K562 (cell line): ENCODE measurements around the gene COX19. TPM values are rescaled to one million over a fixed set of nuclear protein-coding genes. Genes with fewer than 3 reads are reported as not detected.
A peak's percentile ranks its signal among the peaks of the same experiment; 100 is the strongest.

Source experiments
- ATAC-seq: fragments of 200-7000 bp; cut with Tn5 transposase; 3 replicates; pipeline ENCODE4 v1.9.1; 2020; ENCODE audit warnings: moderate library complexity
- BruUV-seq: library from RNA; stranded (reverse); fragments of 400-500 nt; replicated peaks from 2 replicates; lab custom pipeline; 2021; lab: Mats Ljungman, UMichigan
- CTCF ChIA-PET: fragments of 300-600 bp; formaldehyde crosslinking; extraction: SDS; loops from one replicate; lab custom pipeline; 2021; ENCODE audit warnings: low intra/inter-chr PET ratio; lab: Yijun Ruan, JAX
- POLR2A ChIA-PET: fragments of 300-600, 350-650 bp; sonication (Branson Sonifier 250); formaldehyde crosslinking; extraction: SDS; loops from one replicate; lab custom pipeline; 2021; ENCODE audit warnings: antibody characterized with exemption, inconsistent platforms; lab: Yijun Ruan, JAX
- DNase-seq, 4 experiments: peaks; one replicate each; pipeline versions ENCODE4 v3.0.0 to v3.0.0-alpha.2; 2011 to 2018; ENCODE audit warnings: low spot score in 3 of 4, mixed read lengths in 3 of 4; ENCODE audit errors: extremely low read depth in 1 of 4
- FAIRE-seq: peaks from 2 replicates; lab custom pipeline; 2011; peaks lifted over from hg19 to GRCh38; lab: Jason Lieb, UNC
- H2AFZ ChIP-seq: 2 replicates; pipeline ENCODE4 v1.6.0; 2011; ENCODE audit warnings: low read depth, low read length, control low read depth, inconsistent platforms
- H3K27ac ChIP-seq: fragments of 200-600 bp; 3 replicates; pipeline ENCODE4 v1.8.0; 2011; ENCODE audit warnings: low read depth, mild to moderate bottlenecking, control low read depth, inconsistent platforms, low read length, moderate library complexity, mixed read lengths; ENCODE audit errors: extremely low read depth
- H3K27me3 ChIP-seq, 2 experiments: fragments of 300-600 bp in 1 of 2; 2 replicates in 1 of 2; 3 replicates in 1 of 2; pipeline versions ENCODE4 v1.6.0 to v1.8.0; 2011; ENCODE audit warnings: inconsistent platforms in 2 of 2, low read length in 2 of 2, mild to moderate bottlenecking in 1 of 2, mixed read lengths in 1 of 2, moderate library complexity in 1 of 2; ENCODE audit not compliant: control insufficient read depth in 2 of 2, insufficient read depth in 2 of 2
- H3K36me3 ChIP-seq: fragments of 300-600 bp; 3 replicates; pipeline ENCODE4 v1.8.0; 2011; ENCODE audit warnings: mild to moderate bottlenecking, low read length, inconsistent platforms; ENCODE audit not compliant: control insufficient read depth, insufficient read depth
- H3K4me1 ChIP-seq, 2 experiments: fragments of 200-600 bp in 1 of 2; replicated peaks in 1 of 2; 2 replicates in 1 of 2; 3 replicates in 1 of 2; pipeline versions ENCODE4 v1.5.1 to v1.8.0; 2011; ENCODE audit warnings: inconsistent platforms in 2 of 2, low read length in 2 of 2, mild to moderate bottlenecking in 1 of 2, mixed read lengths in 1 of 2, moderate library complexity in 1 of 2; ENCODE audit not compliant: control insufficient read depth in 2 of 2, insufficient read depth in 2 of 2
- H3K4me2 ChIP-seq: 2 replicates; pipeline ENCODE4 v1.6.1; 2011; ENCODE audit warnings: low read length, control low read depth, inconsistent platforms, mixed read lengths; ENCODE audit not compliant: insufficient read depth
- H3K4me3 ChIP-seq: fragments of 200-600 bp; sonication (generic), shearing (Covaris generic); 2 replicates; pipeline ENCODE4 v1.5.1; 2016; ENCODE audit warnings: control low read depth, inconsistent platforms
- H3K79me2 ChIP-seq: fragments of 200-600 bp; 3 replicates; pipeline ENCODE4 v1.8.0; 2011; ENCODE audit warnings: low read length, inconsistent platforms; ENCODE audit not compliant: control insufficient read depth, insufficient read depth
- H3K9ac ChIP-seq, 2 experiments: 2 replicates each; pipeline versions ENCODE4 v1.6.0 to v1.6.1; 2011; ENCODE audit warnings: low read depth in 2 of 2, low read length in 2 of 2, control low read depth in 1 of 2, inconsistent platforms in 1 of 2, mild to moderate bottlenecking in 1 of 2, mixed read lengths in 1 of 2; ENCODE audit not compliant: insufficient read depth in 1 of 2
- H3K9me1 ChIP-seq: one replicate; pipeline ENCODE4 v1.6.0; 2011; ENCODE audit warnings: inconsistent platforms, mild to moderate bottlenecking, low read length, moderate library complexity; ENCODE audit not compliant: control insufficient read depth, insufficient read depth
- H3K9me3 ChIP-seq: replicated peaks from 2 replicates; pipeline ENCODE4 v1.5.1; 2011; ENCODE audit warnings: low read depth, low read length, inconsistent platforms; ENCODE audit not compliant: control insufficient read depth, insufficient read depth
- H4K20me1 ChIP-seq: replicated peaks from 2 replicates; pipeline ENCODE4 v1.6.1; 2011; ENCODE audit warnings: low read length, inconsistent platforms, mixed read lengths; ENCODE audit not compliant: control insufficient read depth, insufficient read depth
- DDX20 ChIP-seq: fragments of 450-650 bp; IDR thresholded peaks from 2 replicates; pipeline ENCODE4 v1.6.1; 2016; ENCODE audit warnings: missing genetic modification characterization, low read depth, mild to moderate bottlenecking, missing compliant biosample characterization, moderate library complexity
- EGR1 ChIP-seq: fragments of 450-650 bp; conservative IDR thresholded peaks from 2 replicates; pipeline ENCODE4 v1.6.1; 2017; ENCODE audit warnings: mild to moderate bottlenecking
- RBM25 ChIP-seq: fragments of 200-400 bp; formaldehyde crosslinking; IDR thresholded peaks from 2 replicates; pipeline ENCODE4 v1.6.1; 2018; ENCODE audit warnings: low read length, low read depth, moderate library complexity; ENCODE audit not compliant: severe bottlenecking
- WGBS: fragments of 100-300 bp; shearing (Covaris generic); methylation state at CpG from one replicate; pipeline ENCODE4 v1.1.6; 2016; ENCODE audit warnings: low coverage, mixed read lengths; ENCODE audit not compliant: insufficient coverage; ENCODE audit errors: missing lambda C conversion rate; 5-methylcytosine and 5-hydroxymethylcytosine counted together
- in situ Hi-C: fragments of 300-500 bp; cut with MboI; formaldehyde crosslinking; loops from 4 replicates; pipeline ENCODE4 v1.15.0; 2018; ENCODE audit warnings: inconsistent platforms, mixed read lengths
- intact Hi-C: fragments of 100-400 bp; cut with micrococcal nuclease; formaldehyde crosslinking; loops from 2 replicates; pipeline ENCODE4 v1.14.2; 2022
- polyA plus RNA-seq, 8 experiments: library from polyadenylated mRNA; depleted of rRNA in 4 of 8; stranded (reverse) in 5 of 8; unstranded in 3 of 8; fragments of >200 nt; fragmentation: Nextera tagmentation in 2 of 8; fragmentation: Illumina TruSeq in 1 of 8; extraction: Ambion mirVana in 2 of 8; extraction: Trizol in 1 of 8; gene quantifications; 2 replicates each; pipeline versions ENCODE4 v1.2.1 to v1.2.3, GENCODE V29; 2011 to 2014; ENCODE audit warnings: inconsistent platforms in 1 of 8, missing spikeins in 1 of 8
- total RNA-seq, 7 experiments: library from RNA; depleted of rRNA in 6 of 7; stranded (reverse); fragments of >200 nt in 6 of 7; fragmentation: Illumina TruSeq in 2 of 7; extraction: Trizol in 2 of 7; gene quantifications; 2 replicates each; pipeline versions ENCODE4 v1.2.1 to v1.2.3, GENCODE V29; 2011 to 2021; ENCODE audit warnings: low replicate concordance in 1 of 7

The COX19 gene
- total and polyA plus RNA-seq, 9 of the 15 experiments (the other 6 are each of a cell fraction or from before 2014, with no cell fraction given): 5.2 to 10.5 (median 7.9) TPM

DNA sequence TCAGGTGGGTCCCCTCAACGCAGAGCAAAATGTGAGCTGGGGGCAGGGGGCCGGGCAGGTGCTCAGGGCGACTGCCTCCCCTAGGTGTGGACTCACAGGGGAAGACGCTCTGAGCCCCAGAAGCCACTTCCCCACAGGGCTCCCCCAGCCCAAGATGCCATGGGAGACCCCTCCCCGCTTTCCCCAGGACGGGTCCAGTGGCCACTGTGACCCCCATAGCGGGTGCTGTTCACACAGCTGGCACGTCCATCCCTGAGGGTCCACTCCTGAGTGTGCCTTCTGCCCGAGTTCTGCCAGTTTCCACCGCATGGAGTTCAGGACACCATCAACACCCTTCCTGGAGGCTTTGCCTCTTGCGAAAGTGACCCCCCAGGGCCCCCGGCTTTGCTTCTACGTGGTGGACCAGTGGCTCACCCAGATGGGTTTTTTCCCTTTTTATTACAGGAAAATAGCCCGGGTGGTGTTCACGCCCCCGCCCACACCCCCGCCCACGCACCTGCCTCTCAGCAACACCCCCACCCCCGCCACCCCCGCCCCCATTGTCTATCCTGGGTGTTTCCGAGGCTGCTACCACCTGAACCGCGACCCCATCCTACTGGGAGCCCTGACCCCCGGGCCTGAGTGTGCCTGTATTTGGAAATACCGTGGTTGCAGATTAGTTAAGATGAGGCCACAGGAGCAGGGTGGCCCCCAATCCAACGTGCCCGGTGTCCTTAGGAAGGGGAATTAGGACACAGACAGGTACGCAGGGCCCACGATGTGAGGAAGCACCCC, 52.8 kb downstream of the COX19 start:
- no TSS peak for BruUV-seq
- H3K27ac ChIP-seq: no peak overlapping the region
- TF ChIP-seq DDX20 (no peak), EGR1 (peak; percentile 48; the same call in 1 of the 2 replicates), RBM25 (no peak)
- H2AFZ ChIP-seq: peak overlapping the region; percentile 83
- H3K27me3 ChIP-seq: peaks cover 0 to 27% of the 10 kb centered on the region in 2 experiments; a peak in 2 of 5 replicates
- no peaks in the 10 kb centered on the region for H3K9me3 ChIP-seq
- in situ Hi-C loops: no loop called here
- ChIA-PET POLR2A (interaction anchor here (0.8 to 1.3 kb wide), 4 partner anchors 10 to 55 kb away, joined by 3 to 7 read pairs (median 4); no protein-coding TSS in a partner anchor), CTCF (no interaction called here)
- intact Hi-C loops: no loop called here
- H3K9ac ChIP-seq: peak overlapping the region; percentile 30 to 65; a peak in 2 of 4 replicates
- H3K4me1 ChIP-seq: peaks cover 10 to 68% of the 10 kb centered on the region in 2 experiments
- no peak for FAIRE-seq
- no peaks in the 10 kb centered on the region for H3K9me1 ChIP-seq
- H3K4me2 ChIP-seq: peak overlapping the region; percentile 62
- ATAC-seq: peak; percentile 11; the same call in 2 of the 3 replicates
- no peaks in the 10 kb centered on the region for H3K36me3 ChIP-seq
- no peaks in the 10 kb centered on the region for H4K20me1 ChIP-seq
- WGBS: 31% methylated on average over 16 of the region's 29 CpGs
- H3K79me2 ChIP-seq: no peaks in the 10 kb centered on the region
- peak in 1 of 4 experiments; percentile 39 for DNase-seq
- no peak overlapping the region for H3K4me3 ChIP-seq
